Measurements from ENCODE around the gene ISOC1. TPM values are rescaled to one million over a fixed set of nuclear protein-coding genes. Genes with fewer than 3 reads are reported as not detected.

ISOC1 gene
- total RNA-seq, 1 experiment from 2014 or later = 24.9 TPM

DNA sequence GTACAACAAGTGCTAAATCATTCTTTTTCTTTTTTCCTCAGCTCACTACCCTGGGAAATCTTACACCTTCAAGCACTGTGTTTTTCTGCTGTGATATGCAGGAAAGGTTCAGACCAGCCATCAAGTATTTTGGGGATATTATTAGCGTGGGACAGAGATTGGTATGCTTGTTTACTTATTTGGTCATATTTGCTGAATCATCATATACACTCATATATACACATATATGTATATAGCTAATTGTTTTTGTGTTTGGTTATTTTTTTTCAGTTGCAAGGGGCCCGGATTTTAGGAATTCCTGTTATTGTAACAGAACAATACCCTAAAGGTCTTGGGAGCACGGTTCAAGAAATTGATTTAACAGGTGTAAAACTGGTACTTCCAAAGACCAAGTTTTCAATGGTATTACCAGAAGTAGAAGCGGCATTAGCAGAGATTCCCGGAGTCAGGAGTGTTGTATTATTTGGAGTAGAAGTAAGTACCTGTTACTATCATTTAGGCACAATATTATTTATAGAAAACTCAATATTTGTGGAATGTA, 10.4 kb downstream of the ISOC1 start:
- Mint-ChIP-seq H3K27ac (no peak overlapping the region), H3K4me1 (peaks cover 13% of the 10 kb centered on the region), H3K27me3 (ENCODE audit: low read depth) (no peaks in the 10 kb centered on the region), H3K4me3 (no peak overlapping the region), H3K36me3 (peaks cover 8% of the 10 kb centered on the region), H3K9me3 (no peaks in the 10 kb centered on the region)
- ATAC-seq (no peak), DNase-seq (ENCODE audit: low spot score) (no peak)
- POLR2A ChIA-PET = no interaction called here
- TF ChIP-seq, protein P1, sequence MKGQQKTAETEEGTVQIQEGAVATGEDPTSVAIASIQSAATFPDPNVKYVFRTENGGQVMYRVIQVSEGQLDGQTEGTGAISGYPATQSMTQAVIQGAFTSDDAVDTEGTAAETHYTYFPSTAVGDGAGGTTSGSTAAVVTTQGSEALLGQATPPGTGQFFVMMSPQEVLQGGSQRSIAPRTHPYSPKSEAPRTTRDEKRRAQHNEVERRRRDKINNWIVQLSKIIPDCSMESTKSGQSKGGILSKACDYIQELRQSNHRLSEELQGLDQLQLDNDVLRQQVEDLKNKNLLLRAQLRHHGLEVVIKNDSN (CRISPR knock-in tag; IDR thresholded peaks at IDR 0.05) = no peak
- TF ChIP-seq MAX (CRISPR knock-in tag; IDR thresholded peaks at IDR 0.05) = no peak
- TF ChIP-seq JUN (CRISPR knock-in tag; IDR thresholded peaks at IDR 0.05) = no peak
- TF ChIP-seq CBFB (CRISPR knock-in tag; IDR thresholded peaks at IDR 0.05; ENCODE audit: low read depth) = no peak
- CTCF ChIA-PET = interaction anchor here (0.5 kb wide), 1 partner anchor 199 kb away, joined by 3 read pairs; no protein-coding TSS in a partner anchor

DNA sequence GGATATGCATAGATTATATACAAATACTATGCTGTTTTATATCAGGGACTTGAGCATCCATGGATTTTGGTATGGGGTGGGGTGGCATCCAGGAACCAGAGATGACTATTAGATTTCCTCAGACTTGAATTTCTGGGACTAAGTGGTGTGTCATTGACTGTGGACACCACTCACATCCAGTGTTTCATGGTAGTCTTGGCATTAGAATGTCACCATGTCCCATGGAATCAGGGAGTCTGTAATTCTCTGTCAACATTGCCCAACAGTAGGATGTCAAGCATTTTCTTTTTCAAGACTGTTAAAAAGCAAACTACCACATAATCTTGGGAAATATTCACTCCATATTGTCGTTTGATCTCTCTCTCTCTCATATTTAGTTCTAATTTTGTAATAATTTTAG, 13.1 kb downstream of the ISOC1 start:
- Mint-ChIP-seq H3K4me1 (peaks cover 13% of the 10 kb centered on the region), H3K27ac (no peak overlapping the region), H3K36me3 (peaks cover 8% of the 10 kb centered on the region), H3K9me3 (no peaks in the 10 kb centered on the region), H3K27me3 (ENCODE audit: low read depth) (no peaks in the 10 kb centered on the region), H3K4me3 (no peak overlapping the region)
- POLR2A ChIA-PET = no interaction called here
- CTCF ChIA-PET = no interaction called here
- DNase-seq (ENCODE audit: low spot score) (no peak), ATAC-seq (no peak)
- TF ChIP-seq ZNF416 (CRISPR knock-in tag; IDR thresholded peaks at IDR 0.05) = no peak
- TF ChIP-seq E2F5 (CRISPR knock-in tag; IDR thresholded peaks at IDR 0.05) = no peak
- no peak for TF ChIP-seq ZNF219 (CRISPR knock-in tag; IDR thresholded peaks at IDR 0.05; ENCODE audit: borderline replicate concordance)
- TF ChIP-seq FOXJ3 (CRISPR knock-in tag; IDR thresholded peaks at IDR 0.05; ENCODE audit: borderline replicate concordance) = no peak
- no peak for TF ChIP-seq STAT6 (CRISPR knock-in tag; conservative IDR thresholded peaks at IDR 0.05; ENCODE audit: low read depth)
- TF ChIP-seq, protein P2, sequence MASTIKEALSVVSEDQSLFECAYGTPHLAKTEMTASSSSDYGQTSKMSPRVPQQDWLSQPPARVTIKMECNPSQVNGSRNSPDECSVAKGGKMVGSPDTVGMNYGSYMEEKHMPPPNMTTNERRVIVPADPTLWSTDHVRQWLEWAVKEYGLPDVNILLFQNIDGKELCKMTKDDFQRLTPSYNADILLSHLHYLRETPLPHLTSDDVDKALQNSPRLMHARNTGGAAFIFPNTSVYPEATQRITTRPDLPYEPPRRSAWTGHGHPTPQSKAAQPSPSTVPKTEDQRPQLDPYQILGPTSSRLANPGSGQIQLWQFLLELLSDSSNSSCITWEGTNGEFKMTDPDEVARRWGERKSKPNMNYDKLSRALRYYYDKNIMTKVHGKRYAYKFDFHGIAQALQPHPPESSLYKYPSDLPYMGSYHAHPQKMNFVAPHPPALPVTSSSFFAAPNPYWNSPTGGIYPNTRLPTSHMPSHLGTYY (CRISPR knock-in tag; IDR thresholded peaks at IDR 0.05) = no peak
- TF ChIP-seq ZBTB21 (CRISPR knock-in tag; IDR thresholded peaks at IDR 0.05; ENCODE audit: borderline replicate concordance) = no peak
- no peak for TF ChIP-seq ARID4B (CRISPR knock-in tag; IDR thresholded peaks at IDR 0.05; ENCODE audit: borderline replicate concordance)
- no peak for TF ChIP-seq ZNF281 (CRISPR knock-in tag; IDR thresholded peaks at IDR 0.05)
